NCI-H226 (cell line): ENCODE results near the gene GSN.
A peak's percentile ranks its signal among the peaks of the same experiment; 100 is the strongest.

Source experiments
- DNase-seq: peaks from one replicate; pipeline ENCODE4 v3.0.0-alpha.2; 2015

Gene GSN

GRCh38 chr9:121326130-121326838 is 58.3 kb downstream of the GSN start:
- no peak for DNase-seq

- no peak for DNase-seq
Observed at GRCh38 chr9:121326901-121327613, 59.1 kb downstream of the GSN start.

GRCh38 chr9:121328476-121328875 is 60.5 kb downstream of the GSN start:
- no peak for DNase-seq

GRCh38 chr9:121328876-121329681 is 61.1 kb downstream of the GSN start:
- no peak for DNase-seq

GRCh38 chr9:121331549-121331948 is 63.6 kb downstream of the GSN start:
- DNase-seq = no peak

GRCh38 chr9:121331992-121332685 is 64.2 kb downstream of the GSN start:
- no peak for DNase-seq

- no peak for DNase-seq
Observed at GRCh38 chr9:121333950-121334773, 66.2 kb downstream of the GSN start.

- DNase-seq = no peak
Observed at GRCh38 chr9:121336665-121337064, 68.7 kb downstream of the GSN start.

GRCh38 chr9:121339437-121339836 is 71.5 kb downstream of the GSN start:
- DNase-seq = no peak

GRCh38 chr9:121340676-121341392 is 72.9 kb downstream of the GSN start:
- DNase-seq = no peak

GRCh38 chr9:121344184-121344583 is 76.2 kb downstream of the GSN start:
- no peak for DNase-seq

- no peak for DNase-seq
Observed at GRCh38 chr9:121345070-121345469, 77.1 kb downstream of the GSN start.

GRCh38 chr9:121348221-121348620 is 80.3 kb downstream of the GSN start:
- DNase-seq = no peak

GRCh38 chr9:121349009-121349408 is 81.0 kb downstream of the GSN start:
- DNase-seq = no peak

GRCh38 chr9:121350036-121350435 is 82.1 kb downstream of the GSN start:
- no peak for DNase-seq

GRCh38 chr9:121350993-121351561 is 83.1 kb downstream of the GSN start:
- peak; percentile 66 for DNase-seq

- no peak for DNase-seq
Observed at GRCh38 chr9:121353241-121354061, 85.5 kb downstream of the GSN start.

GRCh38 chr9:121354141-121354540 is 86.2 kb downstream of the GSN start:
- no peak for DNase-seq

- DNase-seq = no peak
Observed at GRCh38 chr9:121354762-121355161, 86.8 kb downstream of the GSN start.

- DNase-seq = no peak
Observed at GRCh38 chr9:121357011-121357410, 89.0 kb downstream of the GSN start.
